Brain microvascular endothelial cell (primary cell): Measurements from ENCODE around the gene RBBP8NL.

Experiments
- DNase-seq: peaks from one replicate; pipeline ENCODE4 v3.0.0-alpha.2; 2020
- H3K27ac ChIP-seq: fragments of 250-450 bp; sonication (Bioruptor Pico); 2 replicates; pipeline ENCODE4 v1.5.1; 2020; ENCODE audit warnings: mild to moderate bottlenecking, moderate library complexity
- H3K27me3 ChIP-seq: fragments of 250-450 bp; sonication (Bioruptor Pico); replicated peaks from 2 replicates; pipeline ENCODE4 v1.5.1; 2020; ENCODE audit warnings: mild to moderate bottlenecking
- H3K36me3 ChIP-seq: fragments of 250-450 bp; sonication (Bioruptor Pico); replicated peaks from 2 replicates; pipeline ENCODE4 v1.5.1; 2020; ENCODE audit warnings: mild to moderate bottlenecking
- H3K4me3 ChIP-seq: 2 replicates; pipeline ENCODE4 v1.5.1; 2011; ENCODE audit warnings: low read depth, mild to moderate bottlenecking, control low read depth, low read length, moderate library complexity
- CTCF ChIP-seq: IDR thresholded peaks from 2 replicates; pipeline ENCODE4 v1.5.1; 2011; ENCODE audit warnings: low read depth, mild to moderate bottlenecking, moderate library complexity, low read length, control low read depth, inconsistent platforms; ENCODE audit errors: missing control alignments
- in situ Hi-C: cut with HindIII; loops from 2 replicates; pipeline ENCODE4 v1.10.0; 2017; ENCODE audit warnings: low sequenced_read_pairs, low pct_ligation_motif_present

The RBBP8NL gene

GRCh38 chr20:62368976-62369814, 58.1 kb downstream of the RBBP8NL start:
- in situ Hi-C loops = no loop called here
- TF ChIP-seq CTCF = peak; percentile 53
- Histone ChIP-seq H3K27ac (no peak overlapping the region), H3K4me3 (no peak overlapping the region), H3K36me3 (no peaks in the 10 kb centered on the region), H3K27me3 (no peaks in the 10 kb centered on the region)
- DNase-seq = no peak

GRCh38 chr20:62368392-62368975, 58.9 kb downstream of the RBBP8NL start:
- Histone ChIP-seq H3K4me3 (no peak overlapping the region), H3K27me3 (no peaks in the 10 kb centered on the region), H3K36me3 (no peaks in the 10 kb centered on the region), H3K27ac (no peak overlapping the region)
- in situ Hi-C loops = no loop called here
- no peak for TF ChIP-seq CTCF
- DNase-seq = no peak

- peak overlapping the region; percentile 5 for H3K4me3 ChIP-seq
- no peaks in the 10 kb centered on the region for H3K27me3 ChIP-seq
- in situ Hi-C loops = no loop called here
- no peak for TF ChIP-seq CTCF
- no peak overlapping the region for H3K27ac ChIP-seq
- DNase-seq = no peak
- H3K36me3 ChIP-seq = no peaks in the 10 kb centered on the region
Measured at GRCh38 chr20:62367633-62368391, 59.5 kb downstream of the RBBP8NL start.

- H3K27ac ChIP-seq = peak within 1 kb of the TSS; percentile 12
- in situ Hi-C loops = no loop called here
- no peaks in the 10 kb centered on the region for H3K36me3 ChIP-seq
- no peak for TF ChIP-seq CTCF
- H3K27me3 ChIP-seq = no peaks in the 10 kb centered on the region
- peak within 1 kb of the TSS; percentile 54 for H3K4me3 ChIP-seq
- DNase-seq = no peak
Measured at GRCh38 chr20:62367136-62367632, 60.2 kb downstream of the RBBP8NL start, which contains the start of gene LAMA5. Gene LAMA5, minus strand, starts transcription at chr20:62367312. Its CDS starts 67 bp downstream, at chr20:62367245.

GRCh38 chr20:62366370-62367135, 60.8 kb downstream of the RBBP8NL start:
- Histone ChIP-seq H3K27me3 (no peaks in the 10 kb centered on the region), H3K27ac (peak overlapping the region; percentile 12), H3K4me3 (peak overlapping the region; percentile 54), H3K36me3 (no peaks in the 10 kb centered on the region)
- no peak for TF ChIP-seq CTCF
- DNase-seq = no peak
- in situ Hi-C loops = no loop called here
